ENCODE measurements around the gene SIL1. TPM values are rescaled to one million over a fixed set of nuclear protein-coding genes. Genes with fewer than 3 reads are reported as not detected.
A peak's percentile ranks its signal among the peaks of the same experiment; 100 is the strongest.

Gene SIL1
- total RNA-seq, 1 donor: 31.7 TPM

GRCh38 chr5:139004374-139005307 is 193.5 kb downstream of the SIL1 start:
- no peak for DNase-seq (ENCODE audit: low read depth)
- no peak for TF ChIP-seq CTCF (IDR thresholded peaks at IDR 0.05; ENCODE audit: insufficient read depth, low read length)
- no peak overlapping the region for H3K4me3 ChIP-seq (ENCODE audit: low read depth, low read length)

- no peak for DNase-seq (ENCODE audit: low read depth)
- TF ChIP-seq CTCF (IDR thresholded peaks at IDR 0.05; ENCODE audit: insufficient read depth, low read length): no peak
- no peak overlapping the region for H3K4me3 ChIP-seq (ENCODE audit: low read depth, low read length)
These were observed 198.5 kb downstream of the SIL1 start for GRCh38 chr5:138999674-139000073.

GRCh38 chr5:138998521-138998920 is 199.6 kb downstream of the SIL1 start:
- no peak for TF ChIP-seq CTCF (IDR thresholded peaks at IDR 0.05; ENCODE audit: insufficient read depth, low read length)
- no peak overlapping the region for H3K4me3 ChIP-seq (ENCODE audit: low read depth, low read length)
- no peak for DNase-seq (ENCODE audit: low read depth)

- DNase-seq (ENCODE audit: low read depth): no peak
- TF ChIP-seq CTCF (IDR thresholded peaks at IDR 0.05; ENCODE audit: insufficient read depth, low read length): no peak
These were observed 202.0 kb downstream of the SIL1 start for GRCh38 chr5:138996120-138996519.

GRCh38 chr5:138990986-138991590 is 207.1 kb downstream of the SIL1 start:
- no peak for TF ChIP-seq CTCF (IDR thresholded peaks at IDR 0.05; ENCODE audit: insufficient read depth, low read length)
- no peak overlapping the region for H3K4me3 ChIP-seq (ENCODE audit: low read depth, low read length)
- DNase-seq (ENCODE audit: low read depth): no peak

More at GRCh38 chr5:138996120-138996519, 202.0 kb downstream of the SIL1 start:
- no peak overlapping the region for H3K4me3 ChIP-seq (ENCODE audit: low read depth, low read length)

GRCh38 chr5:138989720-138990119 is 208.4 kb downstream of the SIL1 start:
- H3K4me3 ChIP-seq (ENCODE audit: low read depth, low read length): no peak overlapping the region
- DNase-seq (ENCODE audit: low read depth): peak; percentile 55
- TF ChIP-seq CTCF (IDR thresholded peaks at IDR 0.05; ENCODE audit: insufficient read depth, low read length): no peak

Measured in fibroblast of the aortic adventitia (primary cell).